ENCODE data around the gene BRIX1. TPM values are rescaled to one million over a fixed set of nuclear protein-coding genes. Genes with fewer than 3 reads are reported as not detected.

Gene BRIX1
- total and polyA plus RNA-seq, 2 of the 4 experiments (the other 2 are of a cell fraction) = 15.1 to 26.1 TPM

GRCh38 chr5:34881246-34881645, 34.3 kb upstream of the BRIX1 start:
- no peak overlapping the region for H2AK9ac ChIP-seq (replicated peaks; ENCODE audit: low read depth, low read length, poor library complexity)
- no peak overlapping the region for H3K23ac ChIP-seq (ENCODE audit: low read depth, low read length)
- no peak overlapping the region for H4K91ac ChIP-seq (ENCODE audit: insufficient read depth, low read depth, low read length)
- no peaks in the 10 kb centered on the region for H3K9me1 ChIP-seq (ENCODE audit: insufficient read depth, low read length)
- H3K4ac ChIP-seq (ENCODE audit: low read depth, low read length) = no peak overlapping the region
- CTCF ChIA-PET = interaction anchor here (1.0 kb wide), 1 partner anchor 16 kb away, joined by 3 read pairs; no protein-coding TSS in a partner anchor
- intact Hi-C loops (cut with micrococcal nuclease) (no loop called here), dilution Hi-C loops (cut with HindIII; ENCODE audit: low sequenced_read_pairs, unreplicated experiment) (no loop called here), in situ Hi-C loops (cut with MboI; ENCODE audit: low sequenced_read_pairs) (loop anchor here (25.0 kb wide), 1 partner anchor 894 kb away; the partner anchor contains the start of gene SLC45A2)
- H3K27me3 ChIP-seq (ENCODE audit: control insufficient read depth, insufficient read depth, low read length) = no peaks in the 10 kb centered on the region; the same call in 1 of the 2 replicates
- H3K4me3 ChIP-seq (ENCODE audit: insufficient read depth, low read depth, low read length) = no peak overlapping the region
- no peak overlapping the region for H3K27ac ChIP-seq (ENCODE audit: insufficient read depth, low read length)
- H3K9ac ChIP-seq (ENCODE audit: low read depth, low read length) = no peak overlapping the region
- no peaks in the 10 kb centered on the region for H3K9me3 ChIP-seq (ENCODE audit: control insufficient read depth, insufficient read depth, low read length)
- no peak overlapping the region for H3K4me2 ChIP-seq (ENCODE audit: low read depth, low read length)
- H2AFZ ChIP-seq (replicated peaks; ENCODE audit: low read length, poor library complexity) = no peak overlapping the region
- H4K5ac ChIP-seq (ENCODE audit: low read depth, low read length) = no peak overlapping the region
- no peak overlapping the region for H3K56ac ChIP-seq (ENCODE audit: extremely low read depth, insufficient read depth, low read length)
- no TSS peak for BruUV-seq (replicated peaks)
- no peak overlapping the region for H2BK5ac ChIP-seq (ENCODE audit: low read depth, low read length, poor library complexity, severe bottlenecking)
- no peak overlapping the region for H2AK5ac ChIP-seq (ENCODE audit: low read depth, low read length)
- ATAC-seq (ENCODE audit: low read depth) (no peak), DNase-seq (no peak)
- H3K4me1 ChIP-seq (ENCODE audit: control insufficient read depth, insufficient read depth, low read length) = no peaks in the 10 kb centered on the region
- H4K20me1 ChIP-seq (ENCODE audit: insufficient read depth, low read length) = no peaks in the 10 kb centered on the region
- H2BK120ac ChIP-seq (ENCODE audit: low read depth, low read length) = no peak overlapping the region
- TF ChIP-seq MAZ (IDR thresholded peaks at IDR 0.05; ENCODE audit: borderline replicate concordance, low read depth, low read length) (no peak), RAD21 (IDR thresholded peaks at IDR 0.05; ENCODE audit: low read length) (no peak), USF2 (IDR thresholded peaks at IDR 0.05; ENCODE audit: low read depth, low read length) (no peak), FOS (IDR thresholded peaks at IDR 0.05; ENCODE audit: low read depth, low read length) (no peak), SMC3 (IDR thresholded peaks at IDR 0.05; ENCODE audit: low read depth, low read length) (no peak), CTCF (conservative IDR thresholded peaks at IDR 0.05; ENCODE audit: low read depth, low read length) (no peak), RFX5 (IDR thresholded peaks at IDR 0.05; ENCODE audit: low read depth, low read length) (no peak), RCOR1 (IDR thresholded peaks at IDR 0.05; ENCODE audit: insufficient replicate concordance, low read length) (no peak), BHLHE40 (IDR thresholded peaks at IDR 0.05; ENCODE audit: low read depth, low read length) (no peak), MXI1 (IDR thresholded peaks at IDR 0.05; ENCODE audit: borderline replicate concordance, low read depth, low read length) (no peak), CEBPB (IDR thresholded peaks at IDR 0.05; ENCODE audit: low read depth, low read length) (no peak), NFE2L2 (IDR thresholded peaks at IDR 0.05; ENCODE audit: low read depth, low read length) (no peak), POLR2A (IDR thresholded peaks at IDR 0.05; ENCODE audit: low read depth, low read length) (no peak), CHD1 (IDR thresholded peaks at IDR 0.05; ENCODE audit: low read depth, low read length) (no peak), MAFK (IDR thresholded peaks at IDR 0.05; ENCODE audit: low read depth, low read length) (no peak), ELK1 (IDR thresholded peaks at IDR 0.05; ENCODE audit: borderline replicate concordance, low read depth, low read length) (no peak)
- no peak overlapping the region for H4K8ac ChIP-seq (ENCODE audit: low read depth in 2 of 2, low read length in 2 of 2)
- no peak overlapping the region for H3K18ac ChIP-seq (ENCODE audit: low read depth, low read length)
- POLR2A ChIA-PET (ENCODE audit: unreplicated experiment) = no interaction called here
- H3K14ac ChIP-seq (replicated peaks; ENCODE audit: low read depth, low read length) = no peak overlapping the region
- no peak overlapping the region for H2BK20ac ChIP-seq (ENCODE audit: low read depth, low read length)
- H3K79me1 ChIP-seq (ENCODE audit: low read depth in 1 of 2, low read length in 2 of 2) = no peaks in the 10 kb centered on the region
- H2BK15ac ChIP-seq (ENCODE audit: low read depth, low read length) = no peak overlapping the region
- no peaks in the 10 kb centered on the region for H3K36me3 ChIP-seq (ENCODE audit: control insufficient read depth, insufficient read depth, low read length)
